ENCODE data around the gene PRRG2. TPM values are rescaled to one million over a fixed set of nuclear protein-coding genes. Genes with fewer than 3 reads are reported as not detected.

The PRRG2 gene
- polyA plus RNA-seq, 1 donor (not counting 4 experiments of a cell fraction or from before 2014, with no cell fraction given): 5.3 TPM

DNA sequence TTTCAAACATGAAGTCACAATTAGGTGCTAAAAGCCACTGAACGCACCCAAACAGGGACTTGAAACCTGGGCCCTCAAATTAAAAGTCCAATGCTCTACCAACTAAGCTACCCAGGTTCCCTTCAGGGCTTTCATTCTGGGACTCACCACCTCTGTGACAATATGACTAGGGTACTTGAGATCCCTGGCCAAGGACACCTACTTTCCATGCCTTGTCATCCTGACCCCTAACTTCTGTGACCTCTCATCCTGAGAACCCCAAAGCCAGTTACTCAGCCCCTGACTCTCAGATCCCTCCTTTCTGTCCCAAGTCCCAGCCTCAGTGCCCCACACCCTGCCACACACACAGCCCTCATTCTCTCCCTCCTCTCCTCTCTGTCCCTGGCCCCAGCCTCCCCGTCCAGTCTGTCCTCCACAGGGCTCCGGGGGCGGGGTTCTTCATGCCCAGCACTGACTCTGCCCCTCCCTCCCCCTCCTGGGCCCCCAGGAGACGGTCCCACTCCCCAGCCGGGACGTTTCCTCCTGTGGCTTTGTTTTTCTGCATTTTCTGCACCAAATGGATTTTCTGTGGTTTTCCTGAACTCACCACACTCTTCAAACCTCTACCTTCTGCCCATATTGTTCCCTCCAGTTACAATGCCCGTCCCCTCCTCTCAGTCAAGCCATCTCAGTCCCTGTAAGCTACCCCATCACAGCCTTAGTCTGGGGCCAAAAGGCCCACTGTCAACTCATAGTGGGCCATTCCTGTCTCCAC lies 46.3 kb upstream of the PRRG2 start:
- no peak overlapping the region for H3K27ac ChIP-seq (ENCODE audit: control insufficient read depth, insufficient read depth, low read length)
- H3K9me1 ChIP-seq (ENCODE audit: control insufficient read depth, extremely low read depth, insufficient read depth, low read length): no peaks in the 10 kb centered on the region
- H3K4me2 ChIP-seq (ENCODE audit: control insufficient read depth, extremely low read depth, insufficient read depth, low read depth, low read length): peak overlapping the region; percentile 89
- H3K9me3 ChIP-seq (ENCODE audit: control insufficient read depth, low read depth, low read length): no peaks in the 10 kb centered on the region
- FAIRE-seq (no peak), DNase-seq (ENCODE audit: low read depth, low spot score) (no peak)
- no peaks in the 10 kb centered on the region for H3K27me3 ChIP-seq (ENCODE audit: control insufficient read depth, extremely low read depth, insufficient read depth, low read length)
- dilution Hi-C loops (cut with MboI; ENCODE audit: extremely low pct_ligation_motif_present, low sequenced_read_pairs): no loop called here
- H3K4me3 ChIP-seq (ENCODE audit: control insufficient read depth in 2 of 3, extremely low read depth in 1 of 3, insufficient read depth in 2 of 3, low read depth in 1 of 3, low read length in 3 of 3): no peak overlapping the region
- no peaks in the 10 kb centered on the region for H3K79me2 ChIP-seq (ENCODE audit: control insufficient read depth, insufficient read depth, low read length)
- H3K36me3 ChIP-seq (ENCODE audit: control insufficient read depth in 2 of 2, extremely low read depth in 1 of 2, insufficient read depth in 2 of 2, low read length in 2 of 2): no peaks in the 10 kb centered on the region
- H3K4me1 ChIP-seq (ENCODE audit: control insufficient read depth, extremely low read depth, insufficient read depth, low read length): peaks cover 7% of the 10 kb centered on the region
- no peak for TF ChIP-seq EZH2 (IDR thresholded peaks at IDR 0.05; ENCODE audit: low read length)
- TF ChIP-seq, protein P1, sequence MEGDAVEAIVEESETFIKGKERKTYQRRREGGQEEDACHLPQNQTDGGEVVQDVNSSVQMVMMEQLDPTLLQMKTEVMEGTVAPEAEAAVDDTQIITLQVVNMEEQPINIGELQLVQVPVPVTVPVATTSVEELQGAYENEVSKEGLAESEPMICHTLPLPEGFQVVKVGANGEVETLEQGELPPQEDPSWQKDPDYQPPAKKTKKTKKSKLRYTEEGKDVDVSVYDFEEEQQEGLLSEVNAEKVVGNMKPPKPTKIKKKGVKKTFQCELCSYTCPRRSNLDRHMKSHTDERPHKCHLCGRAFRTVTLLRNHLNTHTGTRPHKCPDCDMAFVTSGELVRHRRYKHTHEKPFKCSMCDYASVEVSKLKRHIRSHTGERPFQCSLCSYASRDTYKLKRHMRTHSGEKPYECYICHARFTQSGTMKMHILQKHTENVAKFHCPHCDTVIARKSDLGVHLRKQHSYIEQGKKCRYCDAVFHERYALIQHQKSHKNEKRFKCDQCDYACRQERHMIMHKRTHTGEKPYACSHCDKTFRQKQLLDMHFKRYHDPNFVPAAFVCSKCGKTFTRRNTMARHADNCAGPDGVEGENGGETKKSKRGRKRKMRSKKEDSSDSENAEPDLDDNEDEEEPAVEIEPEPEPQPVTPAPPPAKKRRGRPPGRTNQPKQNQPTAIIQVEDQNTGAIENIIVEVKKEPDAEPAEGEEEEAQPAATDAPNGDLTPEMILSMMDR (optimal IDR thresholded peaks at IDR 0.05 in 1 of 3, IDR thresholded peaks at IDR 0.05 in 1 of 3, conservative IDR thresholded peaks at IDR 0.05 in 1 of 3; ENCODE audit: extremely low read depth in 1 of 3, insufficient read depth in 2 of 3, low read length in 3 of 3): no peak
- no peak overlapping the region for H2AFZ ChIP-seq (ENCODE audit: control insufficient read depth, low read length)
- no peak overlapping the region for H3K9ac ChIP-seq (ENCODE audit: control insufficient read depth, extremely low read depth, insufficient read depth, low read length)
- H4K20me1 ChIP-seq (ENCODE audit: control insufficient read depth, extremely low read depth, insufficient read depth, low read length): no peaks in the 10 kb centered on the region

DNA sequence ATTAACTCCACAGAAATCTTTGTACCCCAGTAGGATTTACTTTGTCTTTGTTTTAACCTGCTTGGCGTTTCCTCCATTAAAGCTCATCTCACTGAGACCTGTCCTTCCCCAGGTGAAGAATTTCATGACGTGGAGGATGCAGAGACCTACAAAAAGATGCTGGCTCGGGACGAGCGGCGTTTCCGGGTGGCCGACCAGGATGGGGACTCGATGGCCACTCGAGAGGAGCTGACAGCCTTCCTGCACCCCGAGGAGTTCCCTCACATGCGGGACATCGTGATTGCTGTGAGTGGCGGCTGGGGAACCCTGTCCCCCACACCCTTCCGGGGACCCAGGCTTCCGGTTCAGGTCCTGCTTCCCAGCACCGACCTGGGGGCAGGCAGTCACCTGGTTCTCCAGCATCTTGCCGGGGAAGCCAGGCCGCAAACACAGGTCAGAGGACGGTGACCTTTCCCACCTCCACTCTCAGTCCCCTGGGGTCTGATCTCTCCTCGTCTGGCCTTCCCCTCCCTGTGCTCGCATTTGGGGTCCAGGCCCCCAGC lies 44.1 kb upstream of the PRRG2 start:
- TF ChIP-seq, protein P1 (optimal IDR thresholded peaks at IDR 0.05 in 1 of 3, IDR thresholded peaks at IDR 0.05 in 1 of 3, conservative IDR thresholded peaks at IDR 0.05 in 1 of 3; ENCODE audit: extremely low read depth in 1 of 3, insufficient read depth in 2 of 3, low read length in 3 of 3): no peak
- no peak for TF ChIP-seq EZH2 (IDR thresholded peaks at IDR 0.05; ENCODE audit: low read length)
- Histone ChIP-seq H3K9me3 (ENCODE audit: control insufficient read depth, low read depth, low read length) (no peaks in the 10 kb centered on the region), H4K20me1 (ENCODE audit: control insufficient read depth, extremely low read depth, insufficient read depth, low read length) (no peaks in the 10 kb centered on the region), H3K9ac (ENCODE audit: control insufficient read depth, extremely low read depth, insufficient read depth, low read length) (no peak overlapping the region), H3K79me2 (ENCODE audit: control insufficient read depth, insufficient read depth, low read length) (no peaks in the 10 kb centered on the region), H3K27me3 (ENCODE audit: control insufficient read depth, extremely low read depth, insufficient read depth, low read length) (no peaks in the 10 kb centered on the region), H3K4me3 (ENCODE audit: control insufficient read depth in 2 of 3, extremely low read depth in 1 of 3, insufficient read depth in 2 of 3, low read depth in 1 of 3, low read length in 3 of 3) (no peak overlapping the region), H3K9me1 (ENCODE audit: control insufficient read depth, extremely low read depth, insufficient read depth, low read length) (no peaks in the 10 kb centered on the region), H3K4me2 (ENCODE audit: control insufficient read depth, extremely low read depth, insufficient read depth, low read depth, low read length) (no peak overlapping the region), H3K36me3 (ENCODE audit: control insufficient read depth in 2 of 2, extremely low read depth in 1 of 2, insufficient read depth in 2 of 2, low read length in 2 of 2) (no peaks in the 10 kb centered on the region), H3K4me1 (ENCODE audit: control insufficient read depth, extremely low read depth, insufficient read depth, low read length) (peaks cover 7% of the 10 kb centered on the region), H3K27ac (ENCODE audit: control insufficient read depth, insufficient read depth, low read length) (no peak overlapping the region), H2AFZ (ENCODE audit: control insufficient read depth, low read length) (no peak overlapping the region)
- DNase-seq (ENCODE audit: low read depth, low spot score) (no peak), FAIRE-seq (no peak)
- dilution Hi-C loops (cut with MboI; ENCODE audit: extremely low pct_ligation_motif_present, low sequenced_read_pairs): no loop called here

Data from keratinocyte (primary cell).